Measurements from ENCODE around the gene ATP8B4. TPM values are rescaled to one million over a fixed set of nuclear protein-coding genes. Genes with fewer than 3 reads are reported as not detected.
"Not testable (repeated sequence)": the region's sequence is repeated elsewhere in the genome, so short reads cannot be mapped to it uniquely, and the experiment has no call there.

The ATP8B4 gene
- total RNA-seq, 1 donor from 2014 or later = 1.1 TPM

DNA sequence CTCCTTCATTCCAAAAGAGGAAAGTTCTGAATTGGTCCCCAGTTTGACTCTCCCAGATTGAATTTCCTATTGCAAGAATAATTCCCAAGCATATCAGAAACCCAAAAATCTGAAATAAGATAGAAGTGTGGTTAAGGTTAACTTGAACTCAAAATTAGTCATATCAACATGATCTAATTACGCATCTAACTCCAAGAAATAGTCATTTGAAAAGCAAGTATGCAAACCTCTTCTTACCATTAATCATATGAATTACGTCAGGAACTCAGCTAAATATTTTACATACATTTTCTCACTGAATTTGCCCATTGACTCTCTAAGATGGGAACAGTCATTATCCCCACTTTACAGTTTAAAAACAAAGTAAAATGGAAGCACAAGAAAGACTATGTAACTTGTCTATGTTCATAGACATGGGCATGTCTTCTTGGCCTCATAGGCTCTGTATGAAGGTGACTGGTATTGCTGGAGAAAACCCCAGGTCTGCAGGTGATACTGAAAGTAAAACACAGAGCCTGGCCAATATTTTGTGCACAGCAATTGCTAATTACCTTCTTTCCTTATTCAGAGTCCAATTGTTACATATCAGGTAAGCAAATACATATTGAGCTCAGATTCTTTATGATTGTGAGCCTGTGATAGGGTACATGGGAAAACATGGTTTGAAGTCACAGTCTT lies 139.2 kb downstream of the ATP8B4 start:
- H3K27me3 ChIP-seq (ENCODE audit: control insufficient read depth, insufficient read depth, low read length) = no peaks in the 10 kb centered on the region
- H3K4me3 ChIP-seq (ENCODE audit: low read depth, low read length) = no peak overlapping the region
- FAIRE-seq = no peak
- DNase-seq (ENCODE audit: low read depth) = no peak
- TF ChIP-seq, protein P1, sequence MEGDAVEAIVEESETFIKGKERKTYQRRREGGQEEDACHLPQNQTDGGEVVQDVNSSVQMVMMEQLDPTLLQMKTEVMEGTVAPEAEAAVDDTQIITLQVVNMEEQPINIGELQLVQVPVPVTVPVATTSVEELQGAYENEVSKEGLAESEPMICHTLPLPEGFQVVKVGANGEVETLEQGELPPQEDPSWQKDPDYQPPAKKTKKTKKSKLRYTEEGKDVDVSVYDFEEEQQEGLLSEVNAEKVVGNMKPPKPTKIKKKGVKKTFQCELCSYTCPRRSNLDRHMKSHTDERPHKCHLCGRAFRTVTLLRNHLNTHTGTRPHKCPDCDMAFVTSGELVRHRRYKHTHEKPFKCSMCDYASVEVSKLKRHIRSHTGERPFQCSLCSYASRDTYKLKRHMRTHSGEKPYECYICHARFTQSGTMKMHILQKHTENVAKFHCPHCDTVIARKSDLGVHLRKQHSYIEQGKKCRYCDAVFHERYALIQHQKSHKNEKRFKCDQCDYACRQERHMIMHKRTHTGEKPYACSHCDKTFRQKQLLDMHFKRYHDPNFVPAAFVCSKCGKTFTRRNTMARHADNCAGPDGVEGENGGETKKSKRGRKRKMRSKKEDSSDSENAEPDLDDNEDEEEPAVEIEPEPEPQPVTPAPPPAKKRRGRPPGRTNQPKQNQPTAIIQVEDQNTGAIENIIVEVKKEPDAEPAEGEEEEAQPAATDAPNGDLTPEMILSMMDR (IDR thresholded peaks at IDR 0.05; ENCODE audit: insufficient read depth, low read length, severe bottlenecking) = no peak
- H3K36me3 ChIP-seq (ENCODE audit: control insufficient read depth, insufficient read depth, low read length) = no peaks in the 10 kb centered on the region

DNA sequence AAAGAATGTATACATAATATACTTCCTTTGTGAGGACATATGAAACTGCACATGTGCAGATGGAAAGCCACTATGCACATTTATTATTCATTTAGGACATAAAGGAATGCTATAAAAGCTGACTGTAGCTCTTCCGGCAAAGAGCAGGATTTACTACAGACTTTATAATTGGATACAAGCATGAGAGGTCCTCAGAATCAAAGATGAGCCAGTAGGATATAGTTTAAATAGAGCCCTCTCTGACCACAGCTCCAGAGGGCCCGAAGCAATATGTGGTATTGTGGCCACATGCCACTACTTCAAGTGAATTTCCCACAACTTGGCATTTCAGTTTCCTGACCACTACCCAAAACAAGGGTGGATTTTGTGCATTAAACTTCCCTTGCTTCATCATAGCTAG lies 140.9 kb downstream of the ATP8B4 start:
- DNase-seq (ENCODE audit: low read depth) (no peak), FAIRE-seq (no peak)

DNA sequence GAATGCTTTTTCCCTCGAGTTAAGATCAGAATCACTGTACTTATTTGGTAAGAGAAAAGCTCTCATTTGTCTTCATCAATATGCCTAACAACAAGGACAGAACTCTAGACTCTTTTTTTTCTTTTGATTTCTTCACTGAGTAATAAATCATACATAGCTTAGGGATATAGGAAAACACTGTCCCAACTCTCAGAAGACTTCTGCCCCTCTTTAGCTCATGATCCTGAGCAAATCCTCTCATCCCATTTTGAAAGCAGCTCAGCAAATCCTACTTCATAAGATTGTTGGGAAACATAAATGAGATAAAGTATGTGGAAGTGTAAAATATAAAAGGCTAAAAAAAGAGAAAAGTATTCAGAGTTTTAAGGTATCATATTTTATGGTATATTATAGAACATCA lies 141.7 kb downstream of the ATP8B4 start:
- no peak overlapping the region for H3K4me3 ChIP-seq (ENCODE audit: low read depth, low read length)
- TF ChIP-seq, protein P1 (IDR thresholded peaks at IDR 0.05; ENCODE audit: insufficient read depth, low read length, severe bottlenecking) = no peak
- no peak for DNase-seq (ENCODE audit: low read depth)
- H3K36me3 ChIP-seq (ENCODE audit: control insufficient read depth, insufficient read depth, low read length) = no peaks in the 10 kb centered on the region
- H3K27me3 ChIP-seq (ENCODE audit: control insufficient read depth, insufficient read depth, low read length) = no peaks in the 10 kb centered on the region
- FAIRE-seq = no peak

More for the DNA sequence above, 140.9 kb downstream of the ATP8B4 start:
- Histone ChIP-seq H3K36me3 (ENCODE audit: control insufficient read depth, insufficient read depth, low read length) (no peaks in the 10 kb centered on the region), H3K27me3 (ENCODE audit: control insufficient read depth, insufficient read depth, low read length) (no peaks in the 10 kb centered on the region), H3K4me3 (ENCODE audit: low read depth, low read length) (no peak overlapping the region)
- TF ChIP-seq, protein P1 (IDR thresholded peaks at IDR 0.05; ENCODE audit: insufficient read depth, low read length, severe bottlenecking) = no peak

DNA sequence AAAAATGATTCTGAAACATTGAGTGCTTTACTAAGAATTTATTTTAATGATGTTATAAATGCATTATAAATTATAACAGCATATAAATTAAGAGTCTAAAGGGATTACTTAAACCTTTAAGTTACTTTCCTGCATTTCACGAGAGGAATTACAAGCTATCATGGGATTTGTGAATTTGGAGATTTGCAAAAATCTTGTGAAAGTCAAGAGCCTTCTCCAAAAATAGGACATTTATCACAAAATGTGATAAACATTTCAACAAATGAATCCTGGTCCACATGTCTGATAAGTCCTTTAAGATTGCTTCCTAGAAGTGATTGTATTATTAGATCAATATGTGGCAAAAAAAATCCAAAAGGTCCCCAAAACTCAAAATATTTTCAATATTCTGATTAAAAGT lies 154.5 kb downstream of the ATP8B4 start:
- FAIRE-seq = no peak
- TF ChIP-seq, protein P1 (IDR thresholded peaks at IDR 0.05; ENCODE audit: insufficient read depth, low read length, severe bottlenecking) = no peak
- H3K27me3 ChIP-seq (ENCODE audit: control insufficient read depth, insufficient read depth, low read length) = no peaks in the 10 kb centered on the region
- H3K36me3 ChIP-seq (ENCODE audit: control insufficient read depth, insufficient read depth, low read length) = no peaks in the 10 kb centered on the region
- no peak overlapping the region for H3K4me3 ChIP-seq (ENCODE audit: low read depth, low read length)
- DNase-seq (ENCODE audit: low read depth) = no peak

DNA sequence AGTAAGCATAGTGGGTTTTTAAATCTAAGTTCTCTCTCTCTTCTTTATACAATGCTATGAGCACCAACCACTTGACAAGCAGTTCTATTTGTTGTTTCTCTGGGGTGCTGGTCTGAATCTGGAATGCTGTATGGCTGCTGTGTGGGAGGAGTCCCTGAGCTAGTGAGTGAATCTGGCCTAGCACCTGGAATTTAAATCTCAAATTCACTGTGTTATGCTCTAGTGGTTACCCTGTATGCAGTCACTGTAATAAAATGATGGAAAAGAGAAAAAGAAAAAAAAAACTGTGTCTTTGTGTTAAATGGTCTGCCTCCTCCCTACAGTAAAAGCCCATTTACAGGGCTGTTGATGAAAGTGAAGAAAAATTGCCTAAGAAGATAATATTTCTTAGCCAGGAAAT lies 155.0 kb downstream of the ATP8B4 start:
- FAIRE-seq = no peak
- Histone ChIP-seq H3K4me3 (ENCODE audit: low read depth, low read length) (no peak overlapping the region), H3K36me3 (ENCODE audit: control insufficient read depth, insufficient read depth, low read length) (no peaks in the 10 kb centered on the region)

DNA sequence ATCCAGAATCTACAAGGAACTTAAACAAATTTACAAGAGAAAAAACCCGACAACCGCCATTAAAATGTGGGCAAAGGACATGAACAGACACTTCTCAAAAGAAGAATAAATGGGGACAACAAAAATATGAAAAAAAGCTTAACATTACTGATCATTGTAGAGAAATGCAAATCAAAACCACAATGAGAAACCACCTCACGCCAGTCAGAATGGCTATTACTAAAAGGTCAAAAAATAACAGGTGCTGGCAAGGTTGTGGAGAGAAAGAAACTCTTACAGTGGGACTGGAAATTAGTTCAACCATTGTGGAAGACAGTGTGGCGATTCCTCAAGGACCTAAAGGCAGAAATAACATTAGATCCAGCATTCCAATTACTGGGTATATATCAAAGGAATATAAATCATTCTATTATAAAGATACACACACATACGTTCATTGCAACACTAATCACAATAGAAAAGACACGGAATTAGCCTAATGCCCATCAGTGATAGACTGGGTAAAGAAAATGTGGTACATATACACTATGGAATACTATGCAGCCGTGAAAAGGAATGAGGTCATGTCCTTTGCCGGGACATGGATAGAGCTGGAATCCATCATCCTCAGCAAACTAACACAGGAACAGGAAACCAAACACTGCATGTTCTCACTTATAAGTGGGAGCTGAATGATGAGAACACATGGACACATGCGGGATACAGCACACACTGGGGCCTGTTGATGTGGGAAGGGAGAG lies 155.8 kb downstream of the ATP8B4 start:
- not testable (repeated sequence) for H3K4me3 ChIP-seq (ENCODE audit: low read depth, low read length); FAIRE-seq; DNase-seq (ENCODE audit: low read depth); H3K27me3 ChIP-seq (ENCODE audit: control insufficient read depth, insufficient read depth, low read length); H3K36me3 ChIP-seq (ENCODE audit: control insufficient read depth, insufficient read depth, low read length)

More for the DNA sequence above, 155.0 kb downstream of the ATP8B4 start:
- no peaks in the 10 kb centered on the region for H3K27me3 ChIP-seq (ENCODE audit: control insufficient read depth, insufficient read depth, low read length)
- DNase-seq (ENCODE audit: low read depth) = no peak
- TF ChIP-seq, protein P1 (IDR thresholded peaks at IDR 0.05; ENCODE audit: insufficient read depth, low read length, severe bottlenecking) = no peak
